HL-60 (cell line): Measurements from ENCODE around the gene GOT1.

Experiments used
- GABPA ChIP-seq: IDR thresholded peaks from 2 replicates; pipeline ENCODE4 v1.6.1; 2012; ENCODE audit warnings: low read depth
- POLR2AphosphoS5 ChIP-seq: IDR thresholded peaks from 2 replicates; pipeline ENCODE4 v1.6.1; 2012; ENCODE audit warnings: low read depth
- REST ChIP-seq: IDR thresholded peaks from 2 replicates; pipeline ENCODE4 v1.6.1; 2012; ENCODE audit warnings: low read depth; ENCODE audit not compliant: insufficient replicate concordance
- SPI1 ChIP-seq: IDR thresholded peaks from 2 replicates; pipeline ENCODE4 v1.6.1; 2012; ENCODE audit warnings: low read depth, mild to moderate bottlenecking, borderline replicate concordance
- TF ChIP-seq, protein P1 (sequence below): IDR thresholded peaks from one replicate; pipeline ENCODE4 v1.5.1; 2011; ENCODE audit warnings: low read length, control low read depth, inconsistent platforms; ENCODE audit not compliant: insufficient read depth

DNA sequence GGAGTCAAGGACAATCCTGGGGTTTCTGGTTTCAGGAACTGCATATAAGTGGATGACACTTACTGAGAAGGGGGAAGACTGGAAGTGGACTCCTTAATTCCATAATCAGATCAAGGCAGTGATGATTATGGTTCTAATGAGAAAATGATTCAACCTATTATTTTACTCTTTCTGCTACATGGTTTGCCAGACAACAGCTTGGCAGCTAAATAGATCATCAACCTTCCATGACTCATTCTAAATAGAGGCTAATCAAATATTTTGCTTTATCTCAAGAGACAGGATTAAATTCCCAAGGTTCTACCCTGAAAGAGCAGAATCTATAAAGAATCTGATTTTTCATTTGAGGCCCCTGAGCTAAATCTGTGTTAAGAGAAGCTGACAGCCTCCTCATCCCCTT, 55.0 kb downstream of the GOT1 start:
- TF ChIP-seq, protein P1, sequence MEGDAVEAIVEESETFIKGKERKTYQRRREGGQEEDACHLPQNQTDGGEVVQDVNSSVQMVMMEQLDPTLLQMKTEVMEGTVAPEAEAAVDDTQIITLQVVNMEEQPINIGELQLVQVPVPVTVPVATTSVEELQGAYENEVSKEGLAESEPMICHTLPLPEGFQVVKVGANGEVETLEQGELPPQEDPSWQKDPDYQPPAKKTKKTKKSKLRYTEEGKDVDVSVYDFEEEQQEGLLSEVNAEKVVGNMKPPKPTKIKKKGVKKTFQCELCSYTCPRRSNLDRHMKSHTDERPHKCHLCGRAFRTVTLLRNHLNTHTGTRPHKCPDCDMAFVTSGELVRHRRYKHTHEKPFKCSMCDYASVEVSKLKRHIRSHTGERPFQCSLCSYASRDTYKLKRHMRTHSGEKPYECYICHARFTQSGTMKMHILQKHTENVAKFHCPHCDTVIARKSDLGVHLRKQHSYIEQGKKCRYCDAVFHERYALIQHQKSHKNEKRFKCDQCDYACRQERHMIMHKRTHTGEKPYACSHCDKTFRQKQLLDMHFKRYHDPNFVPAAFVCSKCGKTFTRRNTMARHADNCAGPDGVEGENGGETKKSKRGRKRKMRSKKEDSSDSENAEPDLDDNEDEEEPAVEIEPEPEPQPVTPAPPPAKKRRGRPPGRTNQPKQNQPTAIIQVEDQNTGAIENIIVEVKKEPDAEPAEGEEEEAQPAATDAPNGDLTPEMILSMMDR, result no peak
- no peak for TF ChIP-seq GABPA
- no peak for TF ChIP-seq REST
- TF ChIP-seq POLR2AphosphoS5, result no peak
- TF ChIP-seq SPI1, result no peak
